CD14-positive monocyte (primary cell): ENCODE data around the gene FCRL6. TPM values are rescaled to one million over a fixed set of nuclear protein-coding genes. Genes with fewer than 3 reads are reported as not detected.

Experiments
- DNase-seq, 3 donors: peaks; one replicate each; pipeline ENCODE4 v3.0.0-alpha.2; 2011 to 2022
- H2AFZ ChIP-seq: 2 replicates; pipeline ENCODE4 v1.6.0; 2012; ENCODE audit warnings: mild to moderate bottlenecking, low read depth, low read length, inconsistent platforms; ENCODE audit not compliant: insufficient read depth, poor library complexity, severe bottlenecking
- H3K27ac ChIP-seq, 2 donors: 1 replicate in 1 of 2; 2 replicates in 1 of 2; pipeline ENCODE4 v1.5.1; 2012 to 2013; ENCODE audit warnings: low read length in 2 of 2, control low read depth in 1 of 2, inconsistent platforms in 1 of 2, low read depth in 1 of 2, mild to moderate bottlenecking in 1 of 2
- H3K27me3 ChIP-seq, 2 donors: one replicate each; pipeline versions ENCODE4 v1.6.0 to v1.6.1; 2011 to 2013; ENCODE audit warnings: low read length in 2 of 2; ENCODE audit not compliant: control insufficient read depth in 2 of 2, insufficient read depth in 2 of 2
- H3K36me3 ChIP-seq, 2 donors: replicated peaks in 1 of 2; 1 replicate in 1 of 2; 2 replicates in 1 of 2; pipeline versions ENCODE4 v1.5.1 to v1.6.1; 2012 to 2013; ENCODE audit warnings: low read length in 2 of 2, control low read depth in 1 of 2, inconsistent platforms in 1 of 2, mild to moderate bottlenecking in 1 of 2; ENCODE audit not compliant: insufficient read depth in 2 of 2, control insufficient read depth in 1 of 2
- H3K4me1 ChIP-seq, 2 donors: 1 replicate in 1 of 2; 2 replicates in 1 of 2; pipeline versions ENCODE4 v1.5.1 to v1.6.1; 2012 to 2013; ENCODE audit warnings: low read length in 2 of 2, control low read depth in 1 of 2, inconsistent platforms in 1 of 2, mild to moderate bottlenecking in 1 of 2, moderate library complexity in 1 of 2; ENCODE audit not compliant: insufficient read depth in 2 of 2, control insufficient read depth in 1 of 2
- H3K4me2 ChIP-seq: replicated peaks from 2 replicates; pipeline ENCODE3; 2012; ENCODE audit warnings: low read length, moderate library complexity, mild to moderate bottlenecking; ENCODE audit not compliant: poor library complexity, severe bottlenecking; ENCODE audit errors: extremely low read depth
- H3K4me3 ChIP-seq, 3 experiments: fragments of 200-600 bp in 1 of 3; sonication (generic) in 1 of 3; replicated peaks in 1 of 3; 1 replicate in 2 of 3; 2 replicates in 1 of 3; pipeline ENCODE4 v1.5.1; 2011 to 2013; ENCODE audit warnings: low read length in 3 of 3, mild to moderate bottlenecking in 3 of 3, control low read depth in 2 of 3, low read depth in 2 of 3, inconsistent platforms in 1 of 3, moderate library complexity in 1 of 3
- H3K79me2 ChIP-seq: 2 replicates; pipeline ENCODE4 v1.6.0; 2012; ENCODE audit warnings: mild to moderate bottlenecking, control low read depth, inconsistent platforms, low read length, moderate library complexity; ENCODE audit not compliant: insufficient read depth
- H3K9ac ChIP-seq: 2 replicates; pipeline ENCODE4 v1.6.0; 2017; ENCODE audit warnings: low read length, mild to moderate bottlenecking; ENCODE audit not compliant: insufficient read depth, poor library complexity, severe bottlenecking
- H3K9me3 ChIP-seq, 2 donors: replicated peaks in 1 of 2; 1 replicate in 1 of 2; 2 replicates in 1 of 2; pipeline versions ENCODE4 v1.5.1 to v1.6.1; 2012 to 2013; ENCODE audit warnings: low read length in 2 of 2, control low read depth in 1 of 2; ENCODE audit not compliant: control insufficient read depth in 1 of 2, insufficient read depth in 1 of 2
- H4K20me1 ChIP-seq: 2 replicates; pipeline ENCODE4 v1.6.0; 2012; ENCODE audit warnings: mild to moderate bottlenecking, low read length, control low read depth, moderate library complexity; ENCODE audit not compliant: insufficient read depth
- H3K27ac Mint-ChIP-seq, 7 donors: one replicate each; pipeline ENCODE4 v1.8.0; 2020; ENCODE audit warnings: mild to moderate bottlenecking in 7 of 7, mixed read lengths in 7 of 7, moderate library complexity in 6 of 7, inconsistent platforms in 2 of 7
- H3K27me3 Mint-ChIP-seq, 3 donors: one replicate each; pipeline ENCODE4 v1.8.0; 2021 to 2022; ENCODE audit warnings: low read depth in 3 of 3, mild to moderate bottlenecking in 3 of 3, mixed read lengths in 3 of 3, moderate library complexity in 3 of 3, inconsistent platforms in 1 of 3
- H3K36me3 Mint-ChIP-seq, 2 donors: one replicate each; pipeline ENCODE4 v1.8.0; 2020; ENCODE audit warnings: mixed read lengths in 2 of 2, inconsistent platforms in 1 of 2, mild to moderate bottlenecking in 1 of 2
- H3K4me1 Mint-ChIP-seq: one replicate; pipeline ENCODE4 v1.8.0; 2020; ENCODE audit warnings: mild to moderate bottlenecking, mixed read lengths
- H3K4me3 Mint-ChIP-seq, 2 donors: one replicate each; pipeline ENCODE4 v1.8.0; 2020; ENCODE audit warnings: mild to moderate bottlenecking in 2 of 2, mixed read lengths in 2 of 2, moderate library complexity in 1 of 2
- H3K9me3 Mint-ChIP-seq, 7 donors: one replicate each; pipeline ENCODE4 v1.8.0; 2020 to 2022; ENCODE audit warnings: mixed read lengths in 7 of 7, mild to moderate bottlenecking in 6 of 7, moderate library complexity in 6 of 7, inconsistent platforms in 2 of 7
- WGBS: methylation state at CpG from one replicate; pipeline ENCODE4 v1.1.5; 2013; ENCODE audit warnings: missing lambda C conversion rate; ENCODE audit not compliant: insufficient coverage; 5-methylcytosine and 5-hydroxymethylcytosine counted together
- intact Hi-C, 2 donors: fragments of 100-400 bp; cut with micrococcal nuclease; formaldehyde crosslinking; loops; one replicate each; pipeline versions ENCODE4 v1.15.0 to v1.15.1; 2023
- polyA plus RNA-seq, 3 donors: library from polyadenylated mRNA; depleted of rRNA in 1 of 3; unstranded in 2 of 3; stranded (reverse) in 1 of 3; fragments of 300-500 nt in 2 of 3; fragments of >200 nt in 1 of 3; fragmentation: Illumina TruSeq in 2 of 3; gene quantifications; 1 replicate in 2 of 3; 2 replicates in 1 of 3; pipeline ENCODE4 v1.2.3, GENCODE V29; 2012 to 2021
- TF ChIP-seq, protein P1 (sequence below): fragments of 200-600 bp; IDR thresholded peaks from one replicate; pipeline ENCODE4 v1.8.0; 2022; ENCODE audit warnings: antibody characterized with exemption, mild to moderate bottlenecking

The FCRL6 gene
- polyA plus RNA-seq, 3 donors = 0.15 to 0.36 (median 0.17) TPM

GRCh38 chr1:159851407-159851806 lies 49.2 kb downstream of the FCRL6 start:
- Mint-ChIP-seq H3K9me3 (no peaks in the 10 kb centered on the region), H3K27ac (peak overlapping the region in 1 of 7 donors; percentile 22), H3K36me3 (no peaks in the 10 kb centered on the region), H3K27me3 (peaks cover 9 to 18% (median 13%) of the 10 kb centered on the region in 3 donors), H3K4me3 (no peak overlapping the region), H3K4me1 (peaks cover 33% of the 10 kb centered on the region)
- H3K4me1 ChIP-seq = peaks cover 29 to 39% of the 10 kb centered on the region in 2 donors
- H3K27me3 ChIP-seq = peaks cover 0 to 17% of the 10 kb centered on the region in 2 donors
- no peak overlapping the region for H3K9ac ChIP-seq
- no peak overlapping the region for H3K27ac ChIP-seq
- H3K36me3 ChIP-seq = no peaks in the 10 kb centered on the region
- no peaks in the 10 kb centered on the region for H3K79me2 ChIP-seq
- DNase-seq = peak in 2 of 3 donors; percentile 45 to 58
- no peak overlapping the region for H3K4me2 ChIP-seq
- H3K9me3 ChIP-seq = no peaks in the 10 kb centered on the region
- intact Hi-C loops = no loop called here
- no CpG with 5 or more reads among the region's 1 CpG for WGBS
- H3K4me3 ChIP-seq = no peak overlapping the region
- H4K20me1 ChIP-seq = no peaks in the 10 kb centered on the region
- TF ChIP-seq, protein P1, sequence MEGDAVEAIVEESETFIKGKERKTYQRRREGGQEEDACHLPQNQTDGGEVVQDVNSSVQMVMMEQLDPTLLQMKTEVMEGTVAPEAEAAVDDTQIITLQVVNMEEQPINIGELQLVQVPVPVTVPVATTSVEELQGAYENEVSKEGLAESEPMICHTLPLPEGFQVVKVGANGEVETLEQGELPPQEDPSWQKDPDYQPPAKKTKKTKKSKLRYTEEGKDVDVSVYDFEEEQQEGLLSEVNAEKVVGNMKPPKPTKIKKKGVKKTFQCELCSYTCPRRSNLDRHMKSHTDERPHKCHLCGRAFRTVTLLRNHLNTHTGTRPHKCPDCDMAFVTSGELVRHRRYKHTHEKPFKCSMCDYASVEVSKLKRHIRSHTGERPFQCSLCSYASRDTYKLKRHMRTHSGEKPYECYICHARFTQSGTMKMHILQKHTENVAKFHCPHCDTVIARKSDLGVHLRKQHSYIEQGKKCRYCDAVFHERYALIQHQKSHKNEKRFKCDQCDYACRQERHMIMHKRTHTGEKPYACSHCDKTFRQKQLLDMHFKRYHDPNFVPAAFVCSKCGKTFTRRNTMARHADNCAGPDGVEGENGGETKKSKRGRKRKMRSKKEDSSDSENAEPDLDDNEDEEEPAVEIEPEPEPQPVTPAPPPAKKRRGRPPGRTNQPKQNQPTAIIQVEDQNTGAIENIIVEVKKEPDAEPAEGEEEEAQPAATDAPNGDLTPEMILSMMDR = peak; percentile 43
- no peak overlapping the region for H2AFZ ChIP-seq

GRCh38 chr1:159853417-159854115 lies 51.4 kb downstream of the FCRL6 start:
- 28% methylated on average over 4 of the region's 6 CpGs for WGBS
- Histone ChIP-seq H3K9ac (peak overlapping the region; percentile 62), H3K4me3 (peak overlapping the region in 1 of 3 experiments; percentile 79), H3K36me3 (no peaks in the 10 kb centered on the region), H3K27ac (no peak overlapping the region), H3K9me3 (no peaks in the 10 kb centered on the region), H4K20me1 (no peaks in the 10 kb centered on the region), H3K79me2 (no peaks in the 10 kb centered on the region), H2AFZ (peak overlapping the region; percentile 88), H3K27me3 (peaks cover 0 to 17% of the 10 kb centered on the region in 2 donors), H3K4me1 (peaks cover 29 to 39% of the 10 kb centered on the region in 2 donors), H3K4me2 (peak overlapping the region; percentile 94)
- Mint-ChIP-seq H3K4me1 (peaks cover 33% of the 10 kb centered on the region), H3K27ac (peak overlapping the region in 2 of 7 donors; percentile 22 to 75), H3K9me3 (no peaks in the 10 kb centered on the region), H3K4me3 (peak overlapping the region; percentile 83 to 94), H3K27me3 (peaks cover 9 to 13% (median 12%) of the 10 kb centered on the region in 3 donors), H3K36me3 (no peaks in the 10 kb centered on the region)
- no peak for DNase-seq
- intact Hi-C loops = no loop called here
- TF ChIP-seq, protein P1 = no peak
